ENCODE data around the gene RAB11FIP4.

Gene RAB11FIP4

GRCh38 chr17:31584438-31585279 is 193.2 kb downstream of the RAB11FIP4 start:
- no peak overlapping the region for H3K27ac Mint-ChIP-seq
- H3K4me1 Mint-ChIP-seq (ENCODE audit: low read depth) = peaks cover 3% of the 10 kb centered on the region
- no peak overlapping the region for H3K4me3 Mint-ChIP-seq
- H3K27me3 Mint-ChIP-seq (ENCODE audit: low read depth) = no peaks in the 10 kb centered on the region
- no peaks in the 10 kb centered on the region for H3K9me3 Mint-ChIP-seq
- H3K36me3 Mint-ChIP-seq (ENCODE audit: low read depth) = no peaks in the 10 kb centered on the region

GRCh38 chr17:31585280-31585630 is 193.8 kb downstream of the RAB11FIP4 start:
- Mint-ChIP-seq H3K36me3 (ENCODE audit: low read depth) (no peaks in the 10 kb centered on the region), H3K4me1 (ENCODE audit: low read depth) (peaks cover 3% of the 10 kb centered on the region), H3K27me3 (ENCODE audit: low read depth) (no peaks in the 10 kb centered on the region), H3K9me3 (no peaks in the 10 kb centered on the region), H3K4me3 (no peak overlapping the region), H3K27ac (no peak overlapping the region)

GRCh38 chr17:31586946-31587345 is 195.5 kb downstream of the RAB11FIP4 start:
- Mint-ChIP-seq H3K27ac (no peak overlapping the region), H3K4me1 (ENCODE audit: low read depth) (peaks cover 3% of the 10 kb centered on the region), H3K36me3 (ENCODE audit: low read depth) (no peaks in the 10 kb centered on the region)

DNA sequence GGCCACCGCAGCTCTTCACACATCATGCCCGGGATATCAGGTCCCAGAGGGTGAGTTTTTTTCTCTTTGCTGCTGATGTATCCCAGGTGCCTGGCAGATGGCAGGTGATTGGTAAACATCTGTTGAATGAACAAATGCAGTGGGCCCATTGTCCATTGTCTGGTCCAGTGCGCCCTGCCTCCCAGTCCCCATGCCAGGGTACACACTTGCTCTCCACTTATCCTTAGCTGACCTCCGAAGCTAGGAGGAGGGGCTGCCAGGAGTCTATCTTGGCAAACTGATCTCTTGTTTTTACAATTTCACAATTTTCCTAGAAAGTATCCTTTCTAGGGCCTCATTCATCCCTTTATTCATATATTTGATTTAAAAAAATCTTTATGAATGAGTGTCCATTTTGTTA is 196.0 kb downstream of the RAB11FIP4 start:
- peaks cover 2% of the 10 kb centered on the region for H3K4me1 Mint-ChIP-seq (ENCODE audit: low read depth)
- H3K27ac Mint-ChIP-seq = no peak overlapping the region
- H3K27me3 Mint-ChIP-seq (ENCODE audit: low read depth) = no peaks in the 10 kb centered on the region
- H3K9me3 Mint-ChIP-seq = no peaks in the 10 kb centered on the region
- no peaks in the 10 kb centered on the region for H3K36me3 Mint-ChIP-seq (ENCODE audit: low read depth)
- H3K4me3 Mint-ChIP-seq = no peak overlapping the region

More at GRCh38 chr17:31586946-31587345, 195.5 kb downstream of the RAB11FIP4 start:
- Mint-ChIP-seq H3K4me3 (no peak overlapping the region), H3K9me3 (no peaks in the 10 kb centered on the region), H3K27me3 (ENCODE audit: low read depth) (no peaks in the 10 kb centered on the region)

Data from T-helper 1 cell treated with Interleukin-12 subunit alpha and Interleukin-12 subunit beta and Interleukin-4 antibody, amounts not matched to agents 30 μg/mL and 1 μg/mL, for 36 hours (primary cell).